Measurements from ENCODE around the gene KRT84. TPM values are rescaled to one million over a fixed set of nuclear protein-coding genes. Genes with fewer than 3 reads are reported as not detected.
A peak's percentile ranks its signal among the peaks of the same experiment; 100 is the strongest.

Gene KRT84
- total RNA-seq, 1 experiment from 2014 or later = not detected

GRCh38 chr12:52331833-52332232 is 53.6 kb downstream of the KRT84 start:
- Histone ChIP-seq H3K4me1 (replicated peaks; ENCODE audit: insufficient read depth) (peaks cover 27% of the 10 kb centered on the region), H3K79me2 (ENCODE audit: low read depth) (no peaks in the 10 kb centered on the region), H3K27ac (no peak overlapping the region), H3K9me2 (ENCODE audit: insufficient read depth) (no peaks in the 10 kb centered on the region), H3K36me3 (ENCODE audit: low read depth) (no peaks in the 10 kb centered on the region), H3F3A (ENCODE audit: insufficient read depth, low read depth) (peaks cover 14% of the 10 kb centered on the region; the same call in 1 of the 2 replicates), H4K20me1 (ENCODE audit: insufficient read depth) (no peaks in the 10 kb centered on the region), H3K9me3 (ENCODE audit: insufficient read depth, low read depth) (no peaks in the 10 kb centered on the region), H3K4me2 (no peak overlapping the region), H2AFZ (no peak overlapping the region), H3K4me3 (no peak overlapping the region), H3K27me3 (ENCODE audit: insufficient read depth, low read depth) (no peaks in the 10 kb centered on the region)
- ChIA-PET CTCF (interaction anchor here (0.7 kb wide), 1 partner anchor 37 kb away, joined by 3 read pairs; no protein-coding TSS in a partner anchor), POLR2A (ENCODE audit: unreplicated experiment) (interaction anchor here (0.6 kb wide), 1 partner anchor 250 kb away, joined by 3 read pairs; no protein-coding TSS in a partner anchor)
- DNase-seq = no peak
- no peak for TF ChIP-seq EZH2 (IDR thresholded peaks at IDR 0.05; ENCODE audit: low read depth)
- TF ChIP-seq CTCF (conservative IDR thresholded peaks at IDR 0.05) = no peak
- no TSS peak for BruUV-seq (replicated peaks)
- intact Hi-C loops (cut with micrococcal nuclease; ENCODE audit: unreplicated experiment) = no loop called here

GRCh38 chr12:52331039-52331438 is 54.4 kb downstream of the KRT84 start:
- H3K36me3 ChIP-seq (ENCODE audit: low read depth) = no peaks in the 10 kb centered on the region
- H2AFZ ChIP-seq = no peak overlapping the region
- CTCF ChIA-PET = interaction anchor here (0.7 kb wide), 1 partner anchor 38 kb away, joined by 3 read pairs; no protein-coding TSS in a partner anchor
- 0 out of 2 replicates have a peak, but pooled peaks cover 8% of the 10 kb centered on the region for H3F3A ChIP-seq (ENCODE audit: insufficient read depth, low read depth)
- H3K4me1 ChIP-seq (replicated peaks; ENCODE audit: insufficient read depth) = peaks cover 24% of the 10 kb centered on the region
- no peak for DNase-seq
- H3K9me3 ChIP-seq (ENCODE audit: insufficient read depth, low read depth) = no peaks in the 10 kb centered on the region
- POLR2A ChIA-PET (ENCODE audit: unreplicated experiment) = interaction anchor here (0.6 kb wide), 1 partner anchor 251 kb away, joined by 3 read pairs; no protein-coding TSS in a partner anchor
- no peaks in the 10 kb centered on the region for H3K9me2 ChIP-seq (ENCODE audit: insufficient read depth)
- intact Hi-C loops (cut with micrococcal nuclease; ENCODE audit: unreplicated experiment) = no loop called here
- H3K4me3 ChIP-seq = no peak overlapping the region
- H3K79me2 ChIP-seq (ENCODE audit: low read depth) = no peaks in the 10 kb centered on the region
- no peak overlapping the region for H3K4me2 ChIP-seq
- H4K20me1 ChIP-seq (ENCODE audit: insufficient read depth) = no peaks in the 10 kb centered on the region
- H3K27ac ChIP-seq = no peak overlapping the region
- H3K27me3 ChIP-seq (ENCODE audit: insufficient read depth, low read depth) = no peaks in the 10 kb centered on the region
- no TSS peak for BruUV-seq (replicated peaks)
- no peak for TF ChIP-seq CTCF (conservative IDR thresholded peaks at IDR 0.05)

GRCh38 chr12:52327830-52328500 is 57.5 kb downstream of the KRT84 start:
- no peaks in the 10 kb centered on the region for H3K27me3 ChIP-seq (ENCODE audit: insufficient read depth, low read depth)
- no peak overlapping the region for H3K4me2 ChIP-seq
- no peak overlapping the region for H3K4me3 ChIP-seq
- H3F3A ChIP-seq (ENCODE audit: insufficient read depth, low read depth) = no peaks in the 10 kb centered on the region
- no peaks in the 10 kb centered on the region for H3K9me2 ChIP-seq (ENCODE audit: insufficient read depth)
- H3K4me1 ChIP-seq (replicated peaks; ENCODE audit: insufficient read depth) = peaks cover 15% of the 10 kb centered on the region
- intact Hi-C loops (cut with micrococcal nuclease; ENCODE audit: unreplicated experiment) = loop anchor here (1.0 to 5.0 kb wide), 9 partner anchors 44 to 552 kb away; no protein-coding TSS in a partner anchor
- no peak for DNase-seq
- ChIA-PET CTCF (interaction anchor here (0.5 to 1.3 kb wide), 13 partner anchors 19 to 664 kb away, joined by 3 to 7 read pairs (median 4); no protein-coding TSS in a partner anchor), POLR2A (ENCODE audit: unreplicated experiment) (interaction anchor here (0.6 to 1.7 kb wide), 7 partner anchors 9 to 577 kb away, joined by 3 to 8 read pairs (median 4); partner anchors contain the start of gene KRT8)
- H3K9me3 ChIP-seq (ENCODE audit: insufficient read depth, low read depth) = no peaks in the 10 kb centered on the region
- no TSS peak for BruUV-seq (replicated peaks)
- no peaks in the 10 kb centered on the region for H4K20me1 ChIP-seq (ENCODE audit: insufficient read depth)
- 0 out of 2 replicates have a peak overlapping the region, but pooled peaks have one; percentile 28 for H3K27ac ChIP-seq
- no peaks in the 10 kb centered on the region for H3K79me2 ChIP-seq (ENCODE audit: low read depth)
- H3K36me3 ChIP-seq (ENCODE audit: low read depth) = no peaks in the 10 kb centered on the region
- TF ChIP-seq CTCF (conservative IDR thresholded peaks at IDR 0.05) (no peak), EZH2 (IDR thresholded peaks at IDR 0.05; ENCODE audit: low read depth) (no peak)
- no peak overlapping the region for H2AFZ ChIP-seq

Other genes with a start within 250 kb of the KRT84 start
- gene KRT80, start 193.6 kb downstream of the KRT84 start, total RNA-seq (2021) = 84.1 and 94.9 TPM in 2 replicates
- 3,783 and 4,555 TPM in 2 replicates for gene KRT7, start 152.4 kb downstream of the KRT84 start, total RNA-seq (2021)
- gene KRT86, start 111.0 kb downstream of the KRT84 start, total RNA-seq (2021) = 2.7 and 5.7 TPM in 2 replicates
- gene KRT81, start 94.1 kb downstream of the KRT84 start, total RNA-seq (2021) = 2.5 and 4.3 TPM in 2 replicates
- 0.43 TPM in 1 of 2 replicates, not detected in the other for gene KRT83, start 64.3 kb downstream of the KRT84 start, total RNA-seq (2021)
- not detected in 2 replicates for gene KRT85, start 18.2 kb downstream of the KRT84 start, total RNA-seq (2021)
- not detected in 2 replicates for gene KRT82, start 20.7 kb upstream of the KRT84 start, total RNA-seq (2021)
- gene KRT75, start 48.7 kb upstream of the KRT84 start, total RNA-seq (2021) = not detected in 2 replicates
- 0.98 and 1.1 TPM in 2 replicates for gene KRT6B, start 66.5 kb upstream of the KRT84 start, total RNA-seq (2021)
- not detected in 2 replicates for gene KRT6C, start 88.2 kb upstream of the KRT84 start, total RNA-seq (2021)
- 55.9 and 87.5 TPM in 2 replicates for gene KRT6A, start 107.6 kb upstream of the KRT84 start, total RNA-seq (2021)
- 89.7 and 134 TPM in 2 replicates for gene KRT5, start 134.7 kb upstream of the KRT84 start, total RNA-seq (2021)
- gene KRT71, start 167.5 kb upstream of the KRT84 start, total RNA-seq (2021) = not detected in 2 replicates
- gene KRT74, start 188.2 kb upstream of the KRT84 start, total RNA-seq (2021) = not detected in 2 replicates
- gene KRT72, start 215.8 kb upstream of the KRT84 start, total RNA-seq (2021) = not detected in 2 replicates
- gene KRT73, start 232.9 kb upstream of the KRT84 start, total RNA-seq (2021) = not detected in 2 replicates